MM.1S (cell line): ENCODE results near the gene RNF25.

Source experiments
- DNase-seq: peaks from one replicate; pipeline ENCODE4 v3.0.0-alpha.2; 2015
- H2AFZ ChIP-seq: fragments of 300-600 bp; sonication (generic); 2 replicates; pipeline ENCODE4 v1.6.0; 2016; ENCODE audit warnings: antibody characterized with exemption, low read length
- H3F3A ChIP-seq: fragments of 300-600 bp; sonication (generic); 2 replicates; pipeline ENCODE4 v1.6.1; 2016; ENCODE audit warnings: mild to moderate bottlenecking, antibody characterized with exemption, low read length, moderate library complexity, mixed read lengths; ENCODE audit not compliant: insufficient read depth
- H3K27ac ChIP-seq: fragments of 300-600 bp; sonication (generic); 2 replicates; pipeline ENCODE4 v1.5.1; 2016; ENCODE audit warnings: mild to moderate bottlenecking, low read length
- H3K27me3 ChIP-seq: fragments of 300-600 bp; sonication (generic); replicated peaks from 2 replicates; pipeline ENCODE4 v1.6.0; 2016; ENCODE audit warnings: low read length; ENCODE audit not compliant: insufficient read depth
- H3K36me3 ChIP-seq: fragments of 300-600 bp; sonication (generic); replicated peaks from 2 replicates; pipeline ENCODE4 v1.6.1; 2016; ENCODE audit warnings: mild to moderate bottlenecking, low read length, mixed read lengths; ENCODE audit not compliant: insufficient read depth
- H3K4me1 ChIP-seq: fragments of 300-600 bp; sonication (generic); 2 replicates; pipeline ENCODE4 v1.6.1; 2016; ENCODE audit warnings: low read length, mixed read lengths
- H3K4me2 ChIP-seq: fragments of 300-600 bp; sonication (generic); 2 replicates; pipeline ENCODE4 v1.6.0; 2016; ENCODE audit warnings: low read depth, low read length
- H3K4me3 ChIP-seq: fragments of 300-600 bp; sonication (generic); 2 replicates; pipeline ENCODE4 v1.5.1; 2016; ENCODE audit warnings: low read length, mixed read lengths
- H3K79me2 ChIP-seq: fragments of 300-600 bp; sonication (generic); 2 replicates; pipeline ENCODE4 v1.6.1; 2016; ENCODE audit warnings: mixed run types, low read length, mixed read lengths
- H3K9ac ChIP-seq: fragments of 300-600 bp; sonication (generic); 2 replicates; pipeline ENCODE4 v1.6.1; 2016; ENCODE audit warnings: low read length, mixed read lengths
- H3K9me2 ChIP-seq: fragments of 300-600 bp; sonication (generic); replicated peaks from 2 replicates; pipeline ENCODE4 v1.6.1; 2016; ENCODE audit warnings: mild to moderate bottlenecking, low read length, mixed read lengths; ENCODE audit not compliant: insufficient read depth
- H3K9me3 ChIP-seq: fragments of 300-600 bp; sonication (generic); replicated peaks from 2 replicates; pipeline ENCODE4 v1.6.1; 2016; ENCODE audit warnings: mild to moderate bottlenecking, low read length, mixed read lengths; ENCODE audit not compliant: insufficient read depth
- H4K20me1 ChIP-seq: fragments of 300-600 bp; sonication (generic); 2 replicates; pipeline ENCODE4 v1.6.1; 2016; ENCODE audit warnings: mild to moderate bottlenecking, low read length, moderate library complexity, mixed read lengths; ENCODE audit not compliant: insufficient read depth
- EZH2 ChIP-seq: fragments of 300-600 bp; sonication (generic); optimal IDR thresholded peaks from 2 replicates; pipeline ENCODE3; 2017; ENCODE audit warnings: low read depth, mild to moderate bottlenecking, antibody characterized with exemption, low read length, mixed read lengths
- EZH2phosphoT487 ChIP-seq: fragments of 300-600 bp; sonication (generic); IDR thresholded peaks from 2 replicates; pipeline ENCODE4 v1.6.1; 2018; ENCODE audit warnings: antibody characterized with exemption, low read length
- TF ChIP-seq, protein P1 (sequence below): fragments of 300-600 bp; sonication (generic); IDR thresholded peaks from 2 replicates; pipeline ENCODE4 v1.5.1; 2016; ENCODE audit warnings: antibody characterized with exemption, low read length, mixed read lengths

The RNF25 gene

GRCh38 chr2:218664653-218665052, 7.1 kb downstream of the RNF25 start:
- no peak overlapping the region for H3K4me2 ChIP-seq

DNA sequence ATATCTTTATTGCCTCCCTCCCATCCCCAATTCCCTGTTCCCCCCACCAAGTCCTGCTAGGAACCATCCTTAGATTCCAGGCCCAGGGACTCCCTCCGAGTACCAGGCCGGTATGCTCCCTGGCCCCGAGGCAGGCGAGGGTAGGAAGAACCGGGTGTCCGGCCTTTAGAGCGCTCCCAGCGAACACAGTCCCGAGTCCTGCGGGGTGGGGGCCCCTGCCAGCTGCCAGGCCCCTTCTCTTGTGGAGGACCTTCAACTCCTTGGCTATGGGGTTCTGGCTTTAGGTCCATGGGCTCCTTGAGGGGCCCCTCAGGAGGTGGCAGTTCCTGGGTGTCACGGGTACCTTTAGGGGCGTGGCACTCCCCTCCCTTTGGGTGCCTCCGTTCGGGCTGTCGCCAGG, 7.9 kb downstream of the RNF25 start:
- H3K36me3 ChIP-seq, result 0 out of 2 replicates have a peak, but pooled peaks cover 3% of the 10 kb centered on the region
- no peak for DNase-seq
- peaks cover 8% of the 10 kb centered on the region; the same call in 1 of the 2 replicates for H3K4me1 ChIP-seq

More at GRCh38 chr2:218664653-218665052, 7.1 kb downstream of the RNF25 start:
- Histone ChIP-seq H3K79me2 (peaks cover 26% of the 10 kb centered on the region), H3K9ac (no peak overlapping the region), H3K4me3 (no peak overlapping the region), H3K9me2 (no peaks in the 10 kb centered on the region), H3K4me1 (peaks cover 8% of the 10 kb centered on the region; the same call in 1 of the 2 replicates), H3K27me3 (no peaks in the 10 kb centered on the region), H4K20me1 (no peaks in the 10 kb centered on the region), H2AFZ (no peak overlapping the region), H3K36me3 (0 out of 2 replicates have a peak, but pooled peaks cover 3% of the 10 kb centered on the region), H3F3A (no peaks in the 10 kb centered on the region), H3K9me3 (no peaks in the 10 kb centered on the region), H3K27ac (no peak overlapping the region)
- no peak for DNase-seq
- TF ChIP-seq EZH2phosphoT487, result no peak

GRCh38 chr2:218662827-218663226, 9.0 kb downstream of the RNF25 start:
- H2AFZ ChIP-seq, result no peak overlapping the region
- H3K9ac ChIP-seq, result no peak overlapping the region
- H4K20me1 ChIP-seq, result no peaks in the 10 kb centered on the region
- H3K79me2 ChIP-seq, result peaks cover 36% of the 10 kb centered on the region
- DNase-seq, result no peak
- H3K4me3 ChIP-seq, result no peak overlapping the region
- no peak for TF ChIP-seq EZH2
- TF ChIP-seq, protein P1, sequence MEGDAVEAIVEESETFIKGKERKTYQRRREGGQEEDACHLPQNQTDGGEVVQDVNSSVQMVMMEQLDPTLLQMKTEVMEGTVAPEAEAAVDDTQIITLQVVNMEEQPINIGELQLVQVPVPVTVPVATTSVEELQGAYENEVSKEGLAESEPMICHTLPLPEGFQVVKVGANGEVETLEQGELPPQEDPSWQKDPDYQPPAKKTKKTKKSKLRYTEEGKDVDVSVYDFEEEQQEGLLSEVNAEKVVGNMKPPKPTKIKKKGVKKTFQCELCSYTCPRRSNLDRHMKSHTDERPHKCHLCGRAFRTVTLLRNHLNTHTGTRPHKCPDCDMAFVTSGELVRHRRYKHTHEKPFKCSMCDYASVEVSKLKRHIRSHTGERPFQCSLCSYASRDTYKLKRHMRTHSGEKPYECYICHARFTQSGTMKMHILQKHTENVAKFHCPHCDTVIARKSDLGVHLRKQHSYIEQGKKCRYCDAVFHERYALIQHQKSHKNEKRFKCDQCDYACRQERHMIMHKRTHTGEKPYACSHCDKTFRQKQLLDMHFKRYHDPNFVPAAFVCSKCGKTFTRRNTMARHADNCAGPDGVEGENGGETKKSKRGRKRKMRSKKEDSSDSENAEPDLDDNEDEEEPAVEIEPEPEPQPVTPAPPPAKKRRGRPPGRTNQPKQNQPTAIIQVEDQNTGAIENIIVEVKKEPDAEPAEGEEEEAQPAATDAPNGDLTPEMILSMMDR, result no peak
- no peak for TF ChIP-seq EZH2phosphoT487
- no peak overlapping the region for H3K4me2 ChIP-seq
- H3K36me3 ChIP-seq, result 0 out of 2 replicates have a peak, but pooled peaks cover 3% of the 10 kb centered on the region
- peaks cover 11% of the 10 kb centered on the region for H3K4me1 ChIP-seq
- H3F3A ChIP-seq, result no peaks in the 10 kb centered on the region
- no peaks in the 10 kb centered on the region for H3K9me2 ChIP-seq
- H3K27ac ChIP-seq, result no peak overlapping the region
- H3K9me3 ChIP-seq, result no peaks in the 10 kb centered on the region
- H3K27me3 ChIP-seq, result no peaks in the 10 kb centered on the region

More for the DNA sequence above, 7.9 kb downstream of the RNF25 start:
- Histone ChIP-seq H3K4me3 (no peak overlapping the region), H3K79me2 (peaks cover 25% of the 10 kb centered on the region), H3K4me2 (no peak overlapping the region), H3K27ac (no peak overlapping the region), H4K20me1 (no peaks in the 10 kb centered on the region), H3K9me2 (no peaks in the 10 kb centered on the region), H3F3A (no peaks in the 10 kb centered on the region), H2AFZ (no peak overlapping the region), H3K9me3 (no peaks in the 10 kb centered on the region), H3K9ac (no peak overlapping the region), H3K27me3 (no peaks in the 10 kb centered on the region)
- TF ChIP-seq EZH2, result no peak
- TF ChIP-seq, protein P1, result no peak

GRCh38 chr2:218662377-218662776, 9.4 kb downstream of the RNF25 start:
- Histone ChIP-seq H3K79me2 (peaks cover 40% of the 10 kb centered on the region), H3K9ac (no peak overlapping the region), H3K9me3 (no peaks in the 10 kb centered on the region), H3K4me2 (no peak overlapping the region), H4K20me1 (no peaks in the 10 kb centered on the region), H3K4me3 (no peak overlapping the region), H3F3A (no peaks in the 10 kb centered on the region), H2AFZ (no peak overlapping the region), H3K27ac (no peak overlapping the region), H3K27me3 (no peaks in the 10 kb centered on the region), H3K9me2 (no peaks in the 10 kb centered on the region), H3K36me3 (0 out of 2 replicates have a peak, but pooled peaks cover 3% of the 10 kb centered on the region), H3K4me1 (peaks cover 13% of the 10 kb centered on the region)
- TF ChIP-seq EZH2, result no peak
- TF ChIP-seq, protein P1, result no peak
- no peak for TF ChIP-seq EZH2phosphoT487
- no peak for DNase-seq
